A549 (cell line): ENCODE measurements around the gene PDP2. TPM values are rescaled to one million over a fixed set of nuclear protein-coding genes. Genes with fewer than 3 reads are reported as not detected.

Experiments used
- ATAC-seq, 2 experiments: fragments of 200-7000 bp in 1 of 2; fragments of >200 bp in 1 of 2; cut with Nextera tagmentation in 1 of 2; cut with Tn5 transposase in 1 of 2; 3 replicates each; pipeline versions ENCODE4 v1.8.0 to v1.9.1; 2018 to 2020; ENCODE audit warnings: mild to moderate bottlenecking in 1 of 2, moderate library complexity in 1 of 2
- CTCF ChIA-PET: fragments of 300-600 bp; sonication (Branson Sonifier 250); formaldehyde crosslinking; extraction: SDS; loops from one replicate; lab custom pipeline; 2021; ENCODE audit warnings: antibody characterized with exemption, inconsistent platforms; lab: Yijun Ruan, JAX
- POLR2A ChIA-PET: fragments of 350-600 bp; formaldehyde crosslinking; extraction: SDS; loops from one replicate; lab custom pipeline; 2021; ENCODE audit warnings: antibody characterized with exemption, inconsistent platforms; lab: Yijun Ruan, JAX
- DNase-seq, 2 experiments: peaks; one replicate each; pipeline versions ENCODE4 v3.0.0 to v3.0.0-alpha.2; 2011 to 2016; ENCODE audit warnings: low read depth in 1 of 2, low spot score in 1 of 2
- FAIRE-seq: peaks from 2 replicates; lab custom pipeline; 2011; peaks lifted over from hg19 to GRCh38; lab: Jason Lieb, UNC
- H3K27ac ChIP-seq, 2 experiments: fragments of >200 bp; sonication (Bioruptor Twin); formaldehyde crosslinking; 3 replicates each; pipeline ENCODE4 v1.5.1; 2016 to 2017
- H3K4me1 ChIP-seq: fragments of >200 bp; sonication (Bioruptor Twin); formaldehyde crosslinking; 3 replicates; pipeline ENCODE4 v1.6.1; 2016
- H3K4me2 ChIP-seq: fragments of >200 bp; sonication (Bioruptor Twin); formaldehyde crosslinking; 3 replicates; pipeline ENCODE4 v1.6.1; 2016
- H3K4me3 ChIP-seq: fragments of >200 bp; sonication (Bioruptor Twin); formaldehyde crosslinking; 3 replicates; pipeline ENCODE4 v1.5.1; 2016
- H3K9me3 ChIP-seq: fragments of >200 bp; sonication (Bioruptor Twin); formaldehyde crosslinking; 3 replicates; pipeline ENCODE4 v1.6.1; 2016
- CBX8 ChIP-seq: fragments of 200-600 bp; sonication (generic); IDR thresholded peaks from 2 replicates; pipeline ENCODE4 v1.6.1; 2016
- CEBPB ChIP-seq, 2 experiments: fragments of >200 bp in 1 of 2; sonication (Bioruptor Twin) in 1 of 2; formaldehyde crosslinking in 1 of 2; IDR thresholded peaks; 2 replicates each; pipeline ENCODE4 v1.6.1; 2012 to 2016
- CHD2 ChIP-seq: fragments of 150-350 bp; IDR thresholded peaks from 2 replicates; pipeline ENCODE4 v1.6.1; 2014; ENCODE audit warnings: low read length; ENCODE audit not compliant: partially characterized antibody
- CHD4 ChIP-seq: fragments of 200-600 bp; sonication (generic); IDR thresholded peaks from 2 replicates; pipeline ENCODE4 v1.6.1; 2016; ENCODE audit warnings: antibody characterized with exemption, mild to moderate bottlenecking, borderline replicate concordance
- EP300 ChIP-seq, 2 experiments: fragments of >200 bp; sonication (Bioruptor Twin); formaldehyde crosslinking; IDR thresholded peaks; 2 replicates in 1 of 2; 3 replicates in 1 of 2; pipeline ENCODE4 v1.6.1; 2016 to 2017
- ESRRA ChIP-seq: fragments of 150-350 bp; IDR thresholded peaks from 2 replicates; pipeline ENCODE4 v1.6.1; 2014; ENCODE audit warnings: mild to moderate bottlenecking, low read length, borderline replicate concordance
- FOSB ChIP-seq: fragments of 250-450 bp; sonication (Bioruptor Pico); IDR thresholded peaks from 2 replicates; pipeline ENCODE4 v1.5.0; 2020; ENCODE audit warnings: mild to moderate bottlenecking, moderate library complexity
- FOXS1 ChIP-seq: fragments of 250-450 bp; sonication (Bioruptor Pico); IDR thresholded peaks from 2 replicates; pipeline ENCODE4 v1.5.0; 2020; ENCODE audit warnings: mild to moderate bottlenecking, moderate library complexity
- HOXA7 ChIP-seq: fragments of 250-450 bp; sonication (Bioruptor Pico); IDR thresholded peaks from 2 replicates; pipeline ENCODE4 v1.5.0; 2020; ENCODE audit warnings: mild to moderate bottlenecking, moderate library complexity
- HOXB13 ChIP-seq: fragments of 250-450 bp; sonication (Bioruptor Pico); IDR thresholded peaks from 2 replicates; pipeline ENCODE4 v1.5.0; 2020; ENCODE audit warnings: low read depth, mild to moderate bottlenecking, moderate library complexity
- JUNB ChIP-seq: fragments of >200 bp; sonication (Bioruptor Twin); formaldehyde crosslinking; IDR thresholded peaks from 2 replicates; pipeline ENCODE4 v1.6.1; 2016
- KDM1A ChIP-seq: fragments of 200-600 bp; sonication (generic); IDR thresholded peaks from 2 replicates; pipeline ENCODE4 v1.6.1; 2016; ENCODE audit warnings: low read depth, mild to moderate bottlenecking
- KDM5A ChIP-seq: fragments of 200-600 bp; sonication (generic); IDR thresholded peaks from 2 replicates; pipeline ENCODE4 v1.6.1; 2016; ENCODE audit warnings: antibody characterized with exemption, mild to moderate bottlenecking
- MAFK ChIP-seq: fragments of 450-650 bp; IDR thresholded peaks from 2 replicates; pipeline ENCODE4 v1.6.1; 2014; ENCODE audit not compliant: partially characterized antibody
- MAZ ChIP-seq: fragments of 150-350 bp; IDR thresholded peaks from 2 replicates; pipeline ENCODE4 v1.6.1; 2014; ENCODE audit warnings: antibody characterized with exemption, low read depth, low read length, borderline replicate concordance
- MYC ChIP-seq: IDR thresholded peaks from 2 replicates; pipeline ENCODE4 v1.6.1; 2012; ENCODE audit warnings: mild to moderate bottlenecking, inconsistent platforms, low read length, improper control_type of control experiment, borderline replicate concordance
- NPAS2 ChIP-seq: fragments of 250-450 bp; sonication (Bioruptor Pico); IDR thresholded peaks from 2 replicates; pipeline ENCODE4 v1.8.0; 2022; ENCODE audit warnings: mild to moderate bottlenecking, moderate library complexity, borderline replicate concordance
- POLR2AphosphoS2 ChIP-seq: conservative IDR thresholded peaks from 2 replicates; pipeline ENCODE4 v1.6.1; 2012; ENCODE audit warnings: low read length, improper control_type of control experiment, inconsistent platforms
- RAD21 ChIP-seq, 2 experiments: fragments of >200 bp in 1 of 2; sonication (Bioruptor Twin) in 1 of 2; formaldehyde crosslinking in 1 of 2; IDR thresholded peaks in 1 of 2; conservative IDR thresholded peaks in 1 of 2; 2 replicates in 1 of 2; 3 replicates in 1 of 2; pipeline ENCODE4 v1.6.1; 2012 to 2018; ENCODE audit warnings: inconsistent platforms in 1 of 2
- ZC3H11A ChIP-seq: fragments of 450-650 bp; IDR thresholded peaks from 2 replicates; pipeline ENCODE4 v1.6.1; 2014; ENCODE audit warnings: antibody characterized with exemption, mild to moderate bottlenecking
- ZFP36 ChIP-seq: fragments of 450-650 bp; IDR thresholded peaks from 2 replicates; pipeline ENCODE4 v1.6.1; 2014; ENCODE audit warnings: borderline replicate concordance; ENCODE audit not compliant: partially characterized antibody
- WGBS: methylation state at CpG from one replicate; pipeline ENCODE4 v1.1.6; 2017; ENCODE audit errors: missing lambda C conversion rate; 5-methylcytosine and 5-hydroxymethylcytosine counted together
- polyA plus RNA-seq, 4 experiments: library from polyadenylated mRNA; depleted of rRNA in 3 of 4; stranded (reverse); fragments of >200 nt; fragmentation: RNase III in 1 of 4; extraction: RNeasy Plus Mini Kit Qiagen cat#74134 plus additional on column Dnase treatment in 1 of 4; gene quantifications; 2 replicates in 3 of 4; 3 replicates in 1 of 4; pipeline ENCODE4 v1.2.3, GENCODE V29; 2011 to 2017
- TF ChIP-seq, protein P1 (sequence below): fragments of >200 bp; sonication (Bioruptor Twin); formaldehyde crosslinking; IDR thresholded peaks from 2 replicates; pipeline ENCODE4 v1.6.1; 2016
- TF ChIP-seq, protein P2 (sequence below): fragments of >200 bp; sonication (Bioruptor Twin); formaldehyde crosslinking; IDR thresholded peaks from 3 replicates; pipeline ENCODE4 v1.6.1; 2016
- TF ChIP-seq, protein P3 (sequence below): fragments of 250-450 bp; sonication (Bioruptor Pico); IDR thresholded peaks from 2 replicates; pipeline ENCODE4 v1.5.0; 2020; ENCODE audit warnings: low read depth, mild to moderate bottlenecking, moderate library complexity
- TF ChIP-seq, protein P4 (sequence below): fragments of 150-350 bp; IDR thresholded peaks from 2 replicates; pipeline ENCODE4 v1.6.1; 2014; ENCODE audit warnings: low read depth, mild to moderate bottlenecking, low read length

Gene PDP2
- polyA plus RNA-seq, 2 of the 4 experiments (the other 2 are of a cell fraction) = 10.0 to 10.5 TPM

DNA sequence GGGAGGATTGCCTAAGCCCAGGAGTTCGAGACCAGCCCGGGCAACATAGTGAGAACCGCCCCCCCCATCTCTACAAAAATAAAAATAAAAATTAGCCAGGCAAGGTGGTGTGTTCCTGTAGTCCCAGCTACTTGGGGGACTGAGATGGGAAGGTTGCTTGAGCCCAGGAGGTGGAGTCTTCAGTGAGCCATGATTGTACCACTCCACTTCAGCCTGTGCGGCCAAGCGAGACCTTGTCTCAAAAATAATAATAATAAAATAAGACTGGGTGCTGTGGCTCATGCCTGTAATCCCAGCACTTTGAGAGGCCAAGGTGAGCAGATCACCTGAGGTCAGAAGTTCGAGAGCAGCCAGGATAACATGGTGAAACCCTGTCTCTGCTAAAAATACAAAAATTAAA lies 11.5 kb downstream of the PDP2 start:
- WGBS = 92% methylated on average over 6 of the region's 6 CpGs

DNA sequence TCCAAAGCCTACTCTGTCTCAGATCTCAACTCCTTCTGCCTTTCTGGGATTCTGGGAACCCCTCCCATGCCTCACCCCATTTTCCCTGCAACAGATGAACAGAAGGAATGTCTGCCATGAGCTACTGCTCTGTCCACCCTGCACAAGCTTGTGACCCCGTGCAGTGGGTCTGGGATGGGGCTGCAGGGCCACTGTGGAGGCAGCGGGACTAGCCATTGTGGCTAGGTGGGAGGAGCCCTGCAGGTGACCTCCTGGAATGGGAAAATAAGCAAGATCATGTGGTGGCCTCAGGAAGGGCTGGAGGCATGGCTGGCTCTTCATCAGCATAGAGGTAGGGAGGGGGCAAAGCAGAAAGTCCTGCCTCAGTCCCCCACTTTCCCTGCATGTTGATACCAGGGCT lies 13.7 kb downstream of the PDP2 start:
- DNase-seq (no peak), ATAC-seq (no peak), FAIRE-seq (no peak)
- 66% methylated on average over 2 of the region's 2 CpGs for WGBS
- Histone ChIP-seq H3K4me2 (no peak overlapping the region), H3K4me1 (peaks cover 4% of the 10 kb centered on the region; the same call in 2 of the 3 replicates), H3K9me3 (no peaks in the 10 kb centered on the region), H3K27ac (no peak overlapping the region), H3K4me3 (no peak overlapping the region)
- CTCF ChIA-PET = interaction anchor here (1.0 to 40.8 kb wide), 18 partner anchors 11 to 264 kb away, joined by 4 to 837 read pairs (median 12); partner anchors contain the start of genes CDH16, CES3, CIAO2B and NAE1
- TF ChIP-seq, protein P1, sequence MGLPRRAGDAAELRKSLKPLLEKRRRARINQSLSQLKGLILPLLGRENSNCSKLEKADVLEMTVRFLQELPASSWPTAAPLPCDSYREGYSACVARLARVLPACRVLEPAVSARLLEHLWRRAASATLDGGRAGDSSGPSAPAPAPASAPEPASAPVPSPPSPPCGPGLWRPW = no peak
- TF ChIP-seq NPAS2 (CRISPR knock-in tag) (no peak), MAFK (no peak), HOXA7 (no peak), CHD2 (no peak), FOSB (CRISPR knock-in tag) (no peak), CEBPB (IDR thresholded peaks at IDR 0.05) (no peak), POLR2AphosphoS2 (no peak)
- TF ChIP-seq, protein P2, sequence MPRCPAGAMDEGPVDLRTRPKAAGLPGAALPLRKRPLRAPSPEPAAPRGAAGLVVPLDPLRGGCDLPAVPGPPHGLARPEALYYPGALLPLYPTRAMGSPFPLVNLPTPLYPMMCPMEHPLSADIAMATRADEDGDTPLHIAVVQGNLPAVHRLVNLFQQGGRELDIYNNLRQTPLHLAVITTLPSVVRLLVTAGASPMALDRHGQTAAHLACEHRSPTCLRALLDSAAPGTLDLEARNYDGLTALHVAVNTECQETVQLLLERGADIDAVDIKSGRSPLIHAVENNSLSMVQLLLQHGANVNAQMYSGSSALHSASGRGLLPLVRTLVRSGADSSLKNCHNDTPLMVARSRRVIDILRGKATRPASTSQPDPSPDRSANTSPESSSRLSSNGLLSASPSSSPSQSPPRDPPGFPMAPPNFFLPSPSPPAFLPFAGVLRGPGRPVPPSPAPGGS = no peak
- POLR2A ChIA-PET = no interaction called here

More for the DNA sequence above, 11.5 kb downstream of the PDP2 start:
- ChIA-PET CTCF (interaction anchor here (0.8 to 40.8 kb wide), 8 partner anchors 10 to 293 kb away, joined by 3 to 837 read pairs (median 6); partner anchors contain the start of genes CDH16, NAE1 and RRAD), POLR2A (interaction anchor here (0.6 kb wide), 1 partner anchor 19 kb away, joined by 5 read pairs; no protein-coding TSS in a partner anchor)
- FAIRE-seq (no peak), ATAC-seq (no peak)
- no peaks in the 10 kb centered on the region for H3K9me3 ChIP-seq
- no peak for TF ChIP-seq MAFK
- TF ChIP-seq, protein P2 = no peak
- TF ChIP-seq, protein P3, sequence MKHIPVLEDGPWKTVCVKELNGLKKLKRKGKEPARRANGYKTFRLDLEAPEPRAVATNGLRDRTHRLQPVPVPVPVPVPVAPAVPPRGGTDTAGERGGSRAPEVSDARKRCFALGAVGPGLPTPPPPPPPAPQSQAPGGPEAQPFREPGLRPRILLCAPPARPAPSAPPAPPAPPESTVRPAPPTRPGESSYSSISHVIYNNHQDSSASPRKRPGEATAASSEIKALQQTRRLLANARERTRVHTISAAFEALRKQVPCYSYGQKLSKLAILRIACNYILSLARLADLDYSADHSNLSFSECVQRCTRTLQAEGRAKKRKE = no peak
- no peak for TF ChIP-seq HOXB13
- no peak for TF ChIP-seq MAZ
- TF ChIP-seq KDM5A = no peak
- no peak for TF ChIP-seq CHD2
- no peak for TF ChIP-seq RAD21 (conservative IDR thresholded peaks at IDR 0.05 in 1 of 2, IDR thresholded peaks at IDR 0.05 in 1 of 2)
- TF ChIP-seq KDM1A = no peak
- TF ChIP-seq CBX8 = no peak
- no peak for TF ChIP-seq EP300 (IDR thresholded peaks at IDR 0.05)
- TF ChIP-seq, protein P1 = no peak
- TF ChIP-seq CHD4 = no peak
- no peak for TF ChIP-seq JUNB
- TF ChIP-seq, protein P4, sequence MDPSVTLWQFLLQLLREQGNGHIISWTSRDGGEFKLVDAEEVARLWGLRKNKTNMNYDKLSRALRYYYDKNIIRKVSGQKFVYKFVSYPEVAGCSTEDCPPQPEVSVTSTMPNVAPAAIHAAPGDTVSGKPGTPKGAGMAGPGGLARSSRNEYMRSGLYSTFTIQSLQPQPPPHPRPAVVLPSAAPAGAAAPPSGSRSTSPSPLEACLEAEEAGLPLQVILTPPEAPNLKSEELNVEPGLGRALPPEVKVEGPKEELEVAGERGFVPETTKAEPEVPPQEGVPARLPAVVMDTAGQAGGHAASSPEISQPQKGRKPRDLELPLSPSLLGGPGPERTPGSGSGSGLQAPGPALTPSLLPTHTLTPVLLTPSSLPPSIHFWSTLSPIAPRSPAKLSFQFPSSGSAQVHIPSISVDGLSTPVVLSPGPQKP = no peak
- no peak for TF ChIP-seq ZC3H11A
- TF ChIP-seq ZFP36 = no peak
- TF ChIP-seq ESRRA = no peak
- TF ChIP-seq FOXS1 = no peak
- TF ChIP-seq MYC = no peak
- TF ChIP-seq, all 56 proteins: peak for 0
- no peak for DNase-seq
- Histone ChIP-seq H3K27ac (no peak overlapping the region), H3K4me2 (no peak overlapping the region), H3K4me1 (peaks cover 3% of the 10 kb centered on the region; the same call in 1 of the 3 replicates), H3K4me3 (no peak overlapping the region)
